Neural cell (in vitro differentiated cells): ENCODE measurements around the gene DNM1.

Experiments
- EP300 ChIP-seq: fragments of 450-650 bp; conservative IDR thresholded peaks from 2 replicates; pipeline ENCODE4 v1.6.1; 2014; ENCODE audit warnings: antibody characterized with exemption, mild to moderate bottlenecking, moderate library complexity; ENCODE audit not compliant: poor library complexity, severe bottlenecking
- EZH2 ChIP-seq: fragments of 200-600, 300-800 bp; shearing (Covaris generic), sonication (generic); IDR thresholded peaks from 2 replicates; pipeline ENCODE4 v1.6.1; 2014; ENCODE audit warnings: antibody characterized with exemption, low read length, borderline replicate concordance, mild to moderate bottlenecking; ENCODE audit not compliant: insufficient read depth, poor library complexity, severe bottlenecking
- POLR2AphosphoS5 ChIP-seq: IDR thresholded peaks from 2 replicates; pipeline ENCODE4 v1.6.1; 2012
- RAD21 ChIP-seq: fragments of 450-650 bp; conservative IDR thresholded peaks from 2 replicates; pipeline ENCODE4 v1.6.1; 2014; ENCODE audit warnings: antibody characterized with exemption, mild to moderate bottlenecking, moderate library complexity
- REST ChIP-seq: IDR thresholded peaks from 2 replicates; pipeline ENCODE4 v1.6.1; 2012; ENCODE audit warnings: borderline replicate concordance
- SMC3 ChIP-seq: fragments of 450-650 bp; conservative IDR thresholded peaks from 2 replicates; pipeline ENCODE4 v1.6.1; 2014; ENCODE audit warnings: antibody characterized with exemption, mild to moderate bottlenecking, moderate library complexity; ENCODE audit not compliant: poor library complexity
- TAF1 ChIP-seq: IDR thresholded peaks from 2 replicates; pipeline ENCODE4 v1.6.1; 2012; ENCODE audit warnings: low read depth
- TF ChIP-seq, protein P1 (sequence below): fragments of 450-650 bp; IDR thresholded peaks from 2 replicates; pipeline ENCODE4 v1.5.1; 2014; ENCODE audit warnings: antibody characterized with exemption, mild to moderate bottlenecking, moderate library complexity; ENCODE audit not compliant: poor library complexity, severe bottlenecking

DNA sequence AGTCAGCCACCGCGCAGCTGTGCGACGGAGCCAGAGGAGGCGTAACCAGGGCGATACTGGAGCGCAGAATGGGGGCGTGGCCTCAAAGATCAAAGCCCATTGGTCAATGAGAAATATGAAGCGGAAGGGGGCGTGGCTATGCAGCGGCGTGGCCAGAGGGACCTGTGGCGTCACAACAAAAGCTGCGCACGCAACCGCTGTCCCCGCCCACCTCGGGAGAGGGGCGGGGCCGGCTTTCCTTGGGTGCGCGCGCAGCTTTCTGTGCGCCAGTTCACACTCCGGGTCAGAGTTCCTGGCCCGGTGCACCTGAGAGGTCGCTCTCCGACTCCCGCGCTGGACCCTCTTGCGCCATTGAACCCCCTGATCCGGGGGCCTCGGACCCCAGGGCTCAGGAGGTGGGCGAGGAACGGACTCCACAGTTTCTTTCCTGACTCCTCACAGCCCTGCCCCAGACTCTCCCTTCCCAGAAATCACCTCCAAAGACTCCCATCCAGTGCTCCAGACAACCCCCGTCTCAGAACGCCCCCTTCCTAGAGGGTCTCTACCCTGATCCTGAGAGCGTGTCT lies 72.9 kb downstream of the DNM1 start, which contains the start of gene SWI5:
- TF ChIP-seq, protein P1, sequence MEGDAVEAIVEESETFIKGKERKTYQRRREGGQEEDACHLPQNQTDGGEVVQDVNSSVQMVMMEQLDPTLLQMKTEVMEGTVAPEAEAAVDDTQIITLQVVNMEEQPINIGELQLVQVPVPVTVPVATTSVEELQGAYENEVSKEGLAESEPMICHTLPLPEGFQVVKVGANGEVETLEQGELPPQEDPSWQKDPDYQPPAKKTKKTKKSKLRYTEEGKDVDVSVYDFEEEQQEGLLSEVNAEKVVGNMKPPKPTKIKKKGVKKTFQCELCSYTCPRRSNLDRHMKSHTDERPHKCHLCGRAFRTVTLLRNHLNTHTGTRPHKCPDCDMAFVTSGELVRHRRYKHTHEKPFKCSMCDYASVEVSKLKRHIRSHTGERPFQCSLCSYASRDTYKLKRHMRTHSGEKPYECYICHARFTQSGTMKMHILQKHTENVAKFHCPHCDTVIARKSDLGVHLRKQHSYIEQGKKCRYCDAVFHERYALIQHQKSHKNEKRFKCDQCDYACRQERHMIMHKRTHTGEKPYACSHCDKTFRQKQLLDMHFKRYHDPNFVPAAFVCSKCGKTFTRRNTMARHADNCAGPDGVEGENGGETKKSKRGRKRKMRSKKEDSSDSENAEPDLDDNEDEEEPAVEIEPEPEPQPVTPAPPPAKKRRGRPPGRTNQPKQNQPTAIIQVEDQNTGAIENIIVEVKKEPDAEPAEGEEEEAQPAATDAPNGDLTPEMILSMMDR = no peak
- TF ChIP-seq RAD21 (no peak), EZH2 (no peak), TAF1 (peak; percentile 51), SMC3 (no peak), REST (no peak), EP300 (no peak), POLR2AphosphoS5 (peak; percentile 63)
